ENCODE data around the gene MED23. TPM values are rescaled to one million over a fixed set of nuclear protein-coding genes. Genes with fewer than 3 reads are reported as not detected.

The MED23 gene
- total RNA-seq, 2 donors from 2014 or later, result 11.9 to 18.2 TPM

DNA sequence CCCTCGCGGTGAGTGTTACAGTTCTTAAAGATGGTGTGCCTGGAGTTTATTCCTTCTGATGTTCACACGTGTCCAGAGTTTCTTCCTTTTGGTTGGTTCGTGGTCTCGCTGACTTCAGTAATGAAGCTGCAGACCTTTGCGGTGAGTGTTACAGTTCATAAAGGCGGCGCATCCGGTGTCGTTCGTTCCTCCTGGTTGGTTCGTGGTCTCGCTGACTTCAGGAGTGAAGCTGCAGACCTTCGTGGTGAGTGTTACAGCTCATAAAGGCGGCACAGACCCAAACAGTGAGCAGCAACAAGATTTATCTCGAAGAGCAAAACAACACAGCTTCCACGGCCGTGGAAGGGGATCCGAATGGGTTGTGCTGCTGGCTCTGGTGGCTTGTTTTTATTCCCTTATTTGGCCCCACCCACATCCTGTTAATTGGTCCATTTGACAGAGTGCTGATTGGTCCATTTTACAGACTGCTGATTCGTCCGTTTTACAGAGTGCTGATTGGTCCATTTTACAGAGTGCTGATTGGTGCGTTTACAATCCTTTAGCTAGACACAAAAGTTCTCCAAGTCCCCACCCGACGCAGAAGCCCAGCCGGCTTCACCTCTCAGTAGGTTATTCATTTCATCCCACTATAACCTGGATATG, 103.2 kb downstream of the MED23 start:
- WGBS, 2 donors, result 82 to 86% methylated on average over 25 of the region's 25 CpGs
- no peak for DNase-seq
- H3K4me1 ChIP-seq, result no peaks in the 10 kb centered on the region
- no peak overlapping the region for H3K4me3 ChIP-seq
- ATAC-seq, result no peak
- intact Hi-C loops (cut with DNase I), result no loop called here
- no peaks in the 10 kb centered on the region for H3K36me3 ChIP-seq (replicated peaks in 1 of 2; ENCODE audit: insufficient read depth in 1 of 2, low read depth in 2 of 2)
- TF ChIP-seq POLR2A (IDR thresholded peaks at IDR 0.05), result no peak
- TF ChIP-seq, protein P1, sequence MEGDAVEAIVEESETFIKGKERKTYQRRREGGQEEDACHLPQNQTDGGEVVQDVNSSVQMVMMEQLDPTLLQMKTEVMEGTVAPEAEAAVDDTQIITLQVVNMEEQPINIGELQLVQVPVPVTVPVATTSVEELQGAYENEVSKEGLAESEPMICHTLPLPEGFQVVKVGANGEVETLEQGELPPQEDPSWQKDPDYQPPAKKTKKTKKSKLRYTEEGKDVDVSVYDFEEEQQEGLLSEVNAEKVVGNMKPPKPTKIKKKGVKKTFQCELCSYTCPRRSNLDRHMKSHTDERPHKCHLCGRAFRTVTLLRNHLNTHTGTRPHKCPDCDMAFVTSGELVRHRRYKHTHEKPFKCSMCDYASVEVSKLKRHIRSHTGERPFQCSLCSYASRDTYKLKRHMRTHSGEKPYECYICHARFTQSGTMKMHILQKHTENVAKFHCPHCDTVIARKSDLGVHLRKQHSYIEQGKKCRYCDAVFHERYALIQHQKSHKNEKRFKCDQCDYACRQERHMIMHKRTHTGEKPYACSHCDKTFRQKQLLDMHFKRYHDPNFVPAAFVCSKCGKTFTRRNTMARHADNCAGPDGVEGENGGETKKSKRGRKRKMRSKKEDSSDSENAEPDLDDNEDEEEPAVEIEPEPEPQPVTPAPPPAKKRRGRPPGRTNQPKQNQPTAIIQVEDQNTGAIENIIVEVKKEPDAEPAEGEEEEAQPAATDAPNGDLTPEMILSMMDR (IDR thresholded peaks at IDR 0.05), result no peak
- H3K27me3 ChIP-seq, result no peaks in the 10 kb centered on the region
- no peaks in the 10 kb centered on the region for H3K9me3 ChIP-seq
- H3K27ac ChIP-seq, result no peak overlapping the region

DNA sequence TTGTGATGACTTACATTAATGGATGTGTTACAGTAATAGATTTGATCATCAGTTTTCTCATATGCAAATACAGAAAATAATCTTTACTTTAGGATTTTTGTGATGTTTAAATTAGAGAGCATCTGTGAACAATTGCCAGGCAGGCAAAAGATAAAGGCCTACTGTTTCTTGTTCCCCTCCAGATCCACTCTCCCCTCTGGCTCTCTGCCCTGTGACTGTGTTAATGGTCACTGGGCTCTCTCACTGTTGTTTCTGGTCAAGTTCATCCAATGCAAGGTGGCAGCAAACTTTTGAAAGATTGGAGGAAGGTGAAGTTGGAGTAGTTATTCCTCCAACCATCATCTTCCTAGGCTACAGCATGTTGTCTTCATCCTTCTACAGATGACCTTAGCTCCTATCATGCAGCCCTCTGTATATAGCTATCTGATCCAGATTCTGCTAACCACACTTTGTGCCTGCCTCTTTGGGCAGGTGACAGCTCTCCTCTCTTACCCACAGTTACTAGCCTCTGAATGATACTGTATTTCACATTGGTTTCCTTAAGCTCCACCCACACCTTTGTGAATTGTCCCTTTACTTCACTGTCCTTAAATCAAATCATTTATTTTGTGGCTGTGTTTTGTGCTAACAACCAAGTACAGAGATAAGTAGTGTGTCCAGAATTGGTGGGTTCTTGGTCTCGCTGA, 103.9 kb downstream of the MED23 start:
- H3K27ac ChIP-seq, result no peak overlapping the region
- DNase-seq (no peak), ATAC-seq (no peak)
- H3K4me3 ChIP-seq, result no peak overlapping the region
- H3K9me3 ChIP-seq, result no peaks in the 10 kb centered on the region
- H3K4me1 ChIP-seq, result no peaks in the 10 kb centered on the region
- WGBS, 2 donors, result 85 to 92% methylated on average over 1 of the region's 1 CpG
- H3K27me3 ChIP-seq, result no peaks in the 10 kb centered on the region
- TF ChIP-seq, protein P1 (IDR thresholded peaks at IDR 0.05), result no peak
- TF ChIP-seq POLR2A (IDR thresholded peaks at IDR 0.05), result no peak
- no peaks in the 10 kb centered on the region for H3K36me3 ChIP-seq (replicated peaks in 1 of 2; ENCODE audit: insufficient read depth in 1 of 2, low read depth in 2 of 2)
- intact Hi-C loops (cut with DNase I), result no loop called here

Small RNA genes within 50 kb of the gene (small RNA-seq; reads per million reads assigned to genes)
- not detected for gene RNU4-18P

Other genes with a start within 250 kb of the MED23 start
- gene ARG1, start 55.0 kb downstream of the MED23 start, total RNA-seq, result not detected
- gene ENPP3, start 9.1 kb upstream of the MED23 start, total RNA-seq, result under 1 TPM in 1 of 2 donors, not detected in 1; 0.26 TPM
- not detected for gene OR2A4, start 73.2 kb upstream of the MED23 start, total RNA-seq
- gene CTAGE9, start 82.8 kb upstream of the MED23 start, total RNA-seq, result under 1 TPM in 1 of 2 donors, not detected in 1; 0.66 TPM
- gene ENPP1, start 179.8 kb upstream of the MED23 start, total RNA-seq, result 10 to 100 TPM; 16.2 to 19.2 TPM